ENCODE results near the gene NPAS4.
"Not testable (repeated sequence)": the region's sequence is repeated elsewhere in the genome, so short reads cannot be mapped to it uniquely, and the experiment has no call there.

Gene NPAS4

DNA sequence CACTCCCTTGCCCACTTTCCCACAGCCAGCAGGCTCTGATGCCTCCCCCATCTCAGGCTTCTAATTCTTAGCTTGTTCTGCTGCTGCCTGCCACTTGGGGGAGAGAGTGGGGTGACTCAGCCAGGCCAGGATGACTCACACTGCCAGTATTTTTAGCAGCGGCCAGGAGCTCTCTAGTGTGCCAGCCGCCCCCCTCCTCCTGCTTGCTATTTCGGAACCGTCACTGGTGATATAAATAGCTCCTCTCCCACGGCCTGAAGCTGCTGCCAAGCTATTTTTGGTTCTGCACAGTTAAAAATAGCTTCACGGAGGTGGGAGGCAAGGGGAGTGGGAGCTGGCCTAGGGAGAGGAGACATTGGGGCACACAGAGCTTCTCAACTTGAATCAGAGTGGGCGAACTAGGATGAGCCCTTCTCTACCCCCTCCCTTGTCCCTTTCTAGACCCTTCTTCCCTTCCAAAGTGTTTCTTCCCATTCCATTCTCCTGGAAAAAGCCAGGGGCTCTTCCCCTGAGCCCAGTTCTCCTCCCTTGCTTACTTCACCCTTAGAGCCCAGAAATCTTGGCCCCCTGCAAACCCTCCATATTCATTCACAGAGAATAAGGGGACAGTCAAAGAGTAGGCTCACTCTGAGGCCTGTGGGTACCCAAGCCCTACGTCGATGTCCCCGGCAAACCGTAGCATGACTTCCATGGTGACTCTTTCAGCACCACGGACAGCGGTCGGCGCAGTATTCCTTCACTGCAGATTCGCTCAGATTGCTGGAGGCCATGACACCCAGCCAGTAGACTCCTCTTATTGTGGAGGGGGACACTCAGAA lies 2.5 kb upstream of the NPAS4 start:
- DNase-seq = peak; percentile 71

GRCh38 chr11:66418986-66419308 lies 1.9 kb upstream of the NPAS4 start:
- no peak for DNase-seq

GRCh38 chr11:66419825-66420224 lies 1.0 kb upstream of the NPAS4 start:
- DNase-seq = no peak

GRCh38 chr11:66421492-66422205 lies 814 bp downstream of the NPAS4 start:
- peak; percentile 91 for DNase-seq

DNA sequence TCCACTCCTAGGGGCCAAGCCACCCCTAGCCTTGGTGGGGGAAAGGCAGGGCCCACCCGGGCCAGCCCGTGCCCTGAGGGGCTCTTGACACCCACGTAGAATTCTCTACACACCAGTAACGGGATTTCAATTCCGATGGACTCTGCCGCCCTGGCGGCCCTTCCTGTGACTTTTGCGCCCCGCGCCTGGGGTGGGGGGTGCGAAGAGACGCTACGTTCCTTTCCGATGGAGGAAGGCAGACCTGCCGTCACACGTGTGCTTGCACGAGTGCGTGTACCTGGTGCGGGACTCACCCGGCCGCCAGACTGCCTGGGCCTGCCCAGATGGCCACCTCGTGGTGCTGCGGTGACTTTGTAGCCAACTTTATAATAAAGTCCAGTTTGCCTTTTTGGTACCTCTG lies 5.5 kb downstream of the NPAS4 start:
- no peak for DNase-seq

DNA sequence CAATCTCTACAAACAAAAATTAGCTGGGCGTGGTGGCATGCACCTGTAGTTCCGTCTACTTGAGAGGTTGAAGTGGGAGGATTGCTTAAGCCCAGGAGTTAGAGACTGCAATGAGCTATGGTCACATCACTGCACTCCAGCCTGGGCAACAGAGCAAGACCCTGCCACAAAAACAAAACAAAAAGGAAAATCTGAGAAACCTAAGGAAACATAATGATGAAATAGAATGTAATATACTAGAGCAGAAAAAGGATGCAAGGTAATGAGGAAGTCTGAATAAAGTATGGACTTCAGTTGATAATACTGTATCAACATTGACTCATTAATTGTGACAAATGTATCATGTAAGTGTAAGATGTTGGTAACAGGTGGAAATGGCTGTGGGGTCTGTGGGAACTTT lies 8.1 kb downstream of the NPAS4 start:
- no peak for DNase-seq

DNA sequence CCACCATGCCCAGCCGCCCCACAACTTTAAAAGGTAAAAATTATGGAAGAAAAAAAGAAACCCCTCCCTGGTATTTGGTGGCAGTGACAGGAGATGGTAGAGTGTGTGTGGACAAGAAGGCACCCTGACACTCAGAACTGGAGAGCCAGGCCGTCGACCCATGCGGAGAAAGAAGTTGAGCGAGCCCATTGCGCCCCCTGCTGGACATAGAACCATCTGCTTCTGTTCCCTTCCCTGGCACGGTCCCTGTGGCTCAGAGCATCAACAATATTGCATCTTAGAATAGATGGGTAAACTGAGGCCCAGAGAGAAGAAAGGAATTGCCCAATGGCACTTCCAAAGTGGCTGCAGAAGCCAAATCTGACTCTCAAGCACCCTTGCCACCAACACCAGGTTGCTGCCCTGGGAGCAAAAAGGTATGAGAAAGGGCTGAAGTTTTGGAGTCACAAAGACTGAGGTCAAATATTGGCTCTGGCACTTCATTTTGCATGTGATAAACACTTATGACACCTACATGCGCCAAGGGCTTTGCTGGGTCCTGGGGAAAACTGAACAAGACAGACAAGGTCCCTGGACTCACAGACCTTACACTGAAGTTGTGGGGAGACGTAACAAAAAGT lies 9.3 kb downstream of the NPAS4 start:
- DNase-seq = peak; percentile 73

- DNase-seq = not testable (repeated sequence)
Measured at GRCh38 chr11:66431287-66431686, 10.5 kb downstream of the NPAS4 start.

DNA sequence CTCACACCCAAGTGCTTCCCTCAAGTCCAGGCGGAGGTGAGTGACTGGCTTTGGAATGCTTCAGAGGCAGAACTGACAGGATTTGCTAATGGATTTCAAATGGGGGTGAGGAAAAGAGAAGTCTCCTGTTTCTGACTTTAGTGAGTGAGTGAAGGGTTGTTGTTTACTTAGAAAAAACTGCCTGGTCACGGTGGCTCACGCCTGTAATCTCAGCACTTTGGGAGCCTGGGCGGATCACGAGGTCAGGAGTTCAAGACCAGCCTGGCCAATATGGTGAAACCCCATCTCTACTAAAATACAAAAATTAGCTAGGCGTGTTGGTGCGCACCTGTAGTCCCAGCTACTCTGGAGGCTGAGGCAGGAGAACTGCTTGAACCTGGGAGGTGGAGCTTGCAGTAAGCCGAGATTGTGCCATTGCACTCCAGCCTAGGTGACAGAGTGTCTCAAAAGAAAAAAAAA lies 11.1 kb downstream of the NPAS4 start:
- peak; percentile 6 for DNase-seq

DNA sequence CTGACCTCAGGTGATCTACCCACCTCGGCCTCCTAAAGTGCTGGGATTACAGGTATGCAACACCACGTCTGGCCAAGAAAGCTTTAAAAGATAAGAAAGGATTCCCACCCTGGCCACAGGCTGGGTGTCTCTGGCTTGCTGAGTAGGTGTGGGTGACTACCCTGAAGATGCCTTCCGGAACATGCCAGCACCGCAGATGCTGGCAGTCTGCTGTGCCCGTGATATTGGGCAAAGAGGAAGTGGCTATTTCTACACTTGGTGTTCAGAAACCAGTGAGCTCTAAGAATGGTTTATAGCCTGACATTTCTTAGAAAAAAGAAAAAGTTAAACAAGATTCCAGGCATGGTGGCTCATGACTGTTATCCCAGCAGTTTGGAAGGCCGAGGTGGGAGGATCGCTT lies 11.8 kb downstream of the NPAS4 start:
- DNase-seq = no peak

DNA sequence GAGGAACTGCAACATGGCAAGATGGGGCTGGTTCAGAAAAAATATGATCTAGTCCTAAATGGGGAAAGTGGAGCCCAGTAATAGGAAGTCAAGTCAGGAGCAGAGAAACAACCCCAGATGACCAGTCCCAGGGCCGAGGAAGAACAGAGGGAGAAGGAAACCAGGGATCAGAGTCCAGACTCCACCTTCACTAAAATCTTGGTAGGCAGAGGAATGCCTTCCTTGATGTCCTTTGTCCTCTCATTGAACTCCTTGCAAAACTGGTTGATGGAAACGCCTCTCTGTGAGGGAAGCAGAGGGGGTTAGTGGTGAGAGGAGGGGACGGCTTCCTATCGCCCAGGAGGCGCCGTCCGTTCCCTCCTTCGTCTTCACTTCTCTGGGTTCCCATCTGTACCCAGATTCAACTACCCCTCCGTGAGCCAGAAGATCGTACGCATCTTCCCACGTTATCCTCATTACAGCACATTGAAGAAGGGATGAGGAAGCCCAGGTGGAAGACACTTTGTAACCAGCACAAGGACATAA lies 17.2 kb downstream of the NPAS4 start:
- no peak for DNase-seq

- peak; percentile 94 for DNase-seq
Measured at GRCh38 chr11:66438504-66439466, 17.9 kb downstream of the NPAS4 start, which contains the start of gene MRPL11. Gene MRPL11, minus strand, starts transcription at chr11:66438848. Its CDS starts 94 bp downstream, at chr11:66438754.

DNA sequence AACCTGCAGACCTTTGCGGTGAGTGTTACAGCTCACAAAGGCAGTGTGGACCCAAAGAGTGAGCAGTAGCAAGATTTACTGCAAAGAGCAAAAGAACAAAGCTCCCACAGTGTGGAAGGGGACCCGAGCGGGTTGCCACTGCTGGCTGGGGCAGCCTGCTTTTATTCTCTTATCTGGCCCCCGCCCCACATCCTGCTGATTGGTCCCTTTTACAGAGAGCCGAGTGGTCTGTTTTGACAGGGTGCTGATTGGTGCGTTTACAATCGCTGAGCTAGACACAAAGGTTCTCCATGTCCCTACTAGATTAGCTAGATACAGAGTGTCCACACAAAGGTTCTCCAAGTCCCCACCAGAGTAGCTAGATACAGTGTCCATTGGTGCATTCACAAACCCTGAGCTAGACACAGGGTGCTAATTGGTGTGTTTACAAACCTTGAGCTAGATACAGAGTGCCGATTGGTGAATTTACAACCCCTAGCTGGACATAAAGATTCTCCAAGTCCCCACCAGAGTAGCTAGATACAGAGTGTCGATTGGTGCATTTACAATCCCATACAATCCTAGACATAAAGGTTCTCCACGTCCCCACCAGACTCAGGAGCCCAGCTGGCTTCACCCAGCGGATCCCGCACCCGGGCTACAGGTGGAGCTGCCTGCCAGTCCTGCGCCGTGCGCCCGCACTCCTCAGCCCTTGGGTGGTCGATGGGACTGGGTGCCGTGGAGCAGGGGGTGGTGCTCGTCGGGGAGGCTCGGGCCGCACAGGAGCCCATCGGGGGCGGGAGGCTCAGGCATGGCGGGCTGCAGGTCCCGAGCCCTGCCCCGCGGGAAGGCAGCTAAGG lies 19.5 kb downstream of the NPAS4 start:
- not testable (repeated sequence) for DNase-seq

DNA sequence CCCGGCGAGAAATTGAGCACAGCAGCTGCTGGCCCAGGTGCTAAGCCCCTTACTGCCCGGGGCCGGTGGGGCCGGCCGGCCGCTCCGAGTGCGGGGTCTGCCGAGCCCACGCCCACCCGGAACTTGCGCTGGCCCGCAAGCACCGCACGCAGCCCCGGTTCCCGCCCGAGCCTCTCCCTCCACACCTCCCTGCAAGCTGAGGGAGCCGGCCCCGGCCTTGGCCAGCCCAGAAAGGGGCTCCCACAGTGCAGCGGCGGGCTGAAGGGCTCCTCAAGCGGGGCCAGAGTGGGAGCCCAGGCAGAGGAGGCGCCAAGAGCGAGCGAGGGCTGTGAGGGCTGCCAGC lies 20.1 kb downstream of the NPAS4 start:
- not testable (repeated sequence) for DNase-seq

- DNase-seq = peak; percentile 70
Measured at GRCh38 chr11:66443602-66444001, 22.8 kb downstream of the NPAS4 start.

DNA sequence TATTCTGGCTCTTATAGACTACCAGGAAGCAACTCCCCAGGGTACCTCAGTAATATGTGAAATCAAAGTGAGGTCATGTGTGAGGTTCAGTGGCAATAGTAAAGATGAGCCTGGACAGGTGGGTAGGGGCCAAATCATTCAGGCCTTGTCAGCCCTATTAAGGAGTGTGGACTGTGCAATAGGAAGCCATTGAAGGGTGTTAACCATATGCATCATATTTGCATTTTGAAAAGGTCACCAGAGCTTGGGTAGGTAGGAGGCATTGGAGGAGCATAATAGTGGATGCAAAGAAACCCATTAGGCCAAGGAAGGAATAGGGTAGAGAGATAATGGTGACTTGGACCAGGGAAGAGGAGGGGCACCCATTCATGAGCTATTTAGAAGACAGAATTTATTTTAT lies 26.2 kb downstream of the NPAS4 start:
- DNase-seq = no peak

DNA sequence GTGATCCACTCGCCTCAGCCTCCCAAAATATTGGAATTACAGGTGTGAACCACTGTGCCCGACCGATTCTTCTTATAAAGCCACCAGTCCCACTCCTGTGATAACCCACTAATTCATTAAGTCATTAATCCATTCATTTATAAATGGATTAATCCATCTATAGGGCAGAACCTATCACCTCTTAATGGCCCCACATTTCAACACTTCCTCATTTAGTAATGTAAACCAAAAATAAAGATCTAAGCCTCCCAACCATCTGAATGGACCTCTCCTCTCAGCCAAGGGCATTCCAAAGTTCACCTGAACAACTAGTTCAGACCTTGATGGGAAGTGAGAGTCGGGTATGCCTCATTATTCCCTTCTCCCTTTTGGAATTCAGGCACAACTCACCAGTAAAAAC lies 27.7 kb downstream of the NPAS4 start:
- no peak for DNase-seq

GRCh38 chr11:66450560-66450959 lies 29.7 kb downstream of the NPAS4 start:
- no peak for DNase-seq

GRCh38 chr11:66451663-66452062 lies 30.8 kb downstream of the NPAS4 start:
- no peak for DNase-seq

DNA sequence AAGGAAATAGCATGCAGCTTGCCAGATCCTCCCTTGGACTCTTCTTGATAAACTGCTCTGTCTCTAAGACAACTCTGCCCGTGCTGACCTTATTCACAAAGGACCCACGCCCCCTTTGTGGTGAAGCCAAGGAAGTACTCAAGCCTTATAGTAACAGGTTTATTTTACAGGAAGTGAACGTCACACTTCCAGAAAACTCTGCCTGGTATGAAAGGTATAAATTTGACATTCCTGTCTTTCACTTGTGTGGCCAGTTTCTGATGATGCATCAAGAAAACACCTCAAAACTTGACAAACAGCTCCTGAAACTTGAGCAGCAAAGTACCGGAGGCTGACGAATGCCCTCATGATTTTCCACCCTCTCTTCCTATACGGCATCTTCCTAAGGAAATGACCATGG lies 33.4 kb downstream of the NPAS4 start:
- DNase-seq = no peak

DNA sequence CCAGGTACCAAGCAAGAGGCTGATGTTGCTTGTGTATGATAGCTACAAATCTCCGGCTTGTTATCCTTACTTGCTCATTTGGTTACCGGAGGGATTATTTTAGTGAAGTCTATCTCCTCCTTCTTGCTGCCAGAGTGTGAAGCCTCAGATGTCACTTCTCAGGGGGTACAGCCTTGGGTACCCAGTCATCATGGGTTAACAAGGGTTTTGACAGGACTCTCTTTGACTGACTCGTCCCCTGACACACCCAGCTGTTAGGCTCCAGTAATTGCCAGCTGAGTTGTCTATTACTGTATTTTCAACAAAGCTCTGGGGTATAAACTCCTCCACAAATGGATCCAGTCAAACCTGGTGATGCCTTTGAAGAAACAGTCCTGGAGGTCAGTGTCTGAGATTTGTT lies 34.0 kb downstream of the NPAS4 start:
- DNase-seq = no peak

DNA sequence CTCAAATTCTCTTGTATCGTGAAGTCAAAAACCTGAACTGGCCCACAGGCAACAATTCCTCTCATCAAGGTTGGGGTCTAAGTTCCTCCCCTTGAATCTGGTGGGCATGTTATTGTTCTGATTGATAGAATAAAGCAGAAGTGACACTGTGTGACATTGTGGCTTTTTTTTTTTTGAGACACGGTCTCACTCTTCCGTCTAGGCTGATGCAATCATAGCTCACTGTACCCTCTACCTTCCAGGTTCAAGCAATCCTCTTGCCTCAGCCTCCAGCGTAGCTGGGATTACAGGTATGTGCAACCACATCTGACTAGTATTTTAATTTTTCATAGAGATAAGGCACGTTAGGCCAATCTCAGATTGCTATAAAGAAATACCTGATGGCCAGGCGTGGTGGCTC lies 37.0 kb downstream of the NPAS4 start:
- DNase-seq = peak; percentile 79

Measured in OCI-M1 (cell line).